Endothelial cell of umbilical vein (primary cell): ENCODE data around the gene GRM2.

ENCODE experiments used
- EZH2 ChIP-seq: IDR thresholded peaks from 2 replicates; pipeline ENCODE4 v1.6.1; 2012; ENCODE audit warnings: borderline replicate concordance, low read depth, mild to moderate bottlenecking, moderate library complexity, low read length, inconsistent platforms; ENCODE audit not compliant: severe bottlenecking
- FOS ChIP-seq: IDR thresholded peaks from 2 replicates; pipeline ENCODE4 v1.6.1; 2011; ENCODE audit warnings: mild to moderate bottlenecking, low read length, moderate library complexity, borderline replicate concordance; ENCODE audit not compliant: insufficient read depth
- GATA2 ChIP-seq: IDR thresholded peaks from 2 replicates; pipeline ENCODE4 v1.7.0; 2011; ENCODE audit warnings: low read depth, mild to moderate bottlenecking, moderate library complexity, mixed read lengths, low read length; ENCODE audit not compliant: insufficient read length, insufficient read depth
- JUN ChIP-seq: IDR thresholded peaks from 2 replicates; pipeline ENCODE4 v1.6.1; 2011; ENCODE audit warnings: borderline replicate concordance, low read depth; ENCODE audit not compliant: insufficient read length, insufficient read depth
- MYC ChIP-seq: IDR thresholded peaks from one replicate; pipeline ENCODE4 v1.6.1; 2011; ENCODE audit warnings: mild to moderate bottlenecking, low read depth, low read length
- POLR2A ChIP-seq: IDR thresholded peaks from 2 replicates; pipeline ENCODE4 v1.6.1; 2012; ENCODE audit warnings: low read depth, mild to moderate bottlenecking, control low read depth, low read length
- POLR2AphosphoS5 ChIP-seq: IDR thresholded peaks from 2 replicates; pipeline ENCODE4 v1.6.1; 2012; ENCODE audit warnings: low read depth, mild to moderate bottlenecking, control low read depth, low read length, moderate library complexity; ENCODE audit not compliant: insufficient read depth
- TF ChIP-seq, protein P1 (sequence below), 2 donors: IDR thresholded peaks; 1 replicate in 1 of 2; 2 replicates in 1 of 2; pipeline ENCODE4 v1.5.1; 2011; ENCODE audit warnings: low read length in 2 of 2, mild to moderate bottlenecking in 2 of 2, moderate library complexity in 2 of 2, control low read depth in 1 of 2, inconsistent platforms in 1 of 2, low read depth in 1 of 2; ENCODE audit not compliant: insufficient read depth in 1 of 2; ENCODE audit errors: extremely low read depth in 1 of 2
- TF ChIP-seq, protein P2 (sequence below): IDR thresholded peaks from 2 replicates; pipeline ENCODE4 v1.6.1; 2011; ENCODE audit not compliant: insufficient read depth, insufficient read length

DNA sequence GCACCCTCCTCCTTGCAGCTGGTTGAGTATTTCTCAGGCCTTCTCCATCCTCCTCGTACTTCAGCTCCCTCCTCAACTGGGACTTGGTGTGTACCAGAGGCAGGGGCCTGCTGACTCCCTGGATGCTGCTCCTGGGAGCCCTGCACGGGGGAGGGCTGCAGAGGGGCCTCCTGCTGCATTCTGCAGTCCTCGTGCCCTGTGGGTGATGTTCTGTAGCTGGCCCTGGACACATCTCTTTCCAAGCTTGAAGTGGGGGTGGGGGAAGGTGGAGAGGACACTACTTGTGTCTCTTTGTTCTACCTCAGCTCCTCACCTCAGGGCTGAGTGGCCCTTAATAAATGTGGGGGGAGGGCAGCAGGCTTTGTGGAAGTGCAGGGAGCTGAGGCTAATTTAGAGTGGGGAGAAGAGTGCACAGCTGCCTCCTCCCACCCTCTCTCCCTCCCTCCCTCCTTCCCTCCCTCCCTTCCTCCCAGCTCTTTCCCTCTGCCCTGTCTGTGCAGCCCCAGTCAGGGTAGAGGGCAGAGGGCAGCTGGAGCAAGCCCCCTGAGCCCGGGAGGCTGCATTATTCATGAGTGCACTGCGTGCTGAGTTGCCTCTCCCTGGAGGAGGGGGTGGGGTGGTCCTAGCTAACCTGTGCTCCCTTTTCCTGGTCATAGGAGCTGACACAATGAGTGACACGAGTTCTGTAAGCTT is 3.7 kb upstream of the GRM2 start:
- TF ChIP-seq POLR2A (no peak), EZH2 (no peak), POLR2AphosphoS5 (no peak), JUN (no peak), MYC (no peak), GATA2 (no peak), FOS (no peak)
- TF ChIP-seq, protein P1, sequence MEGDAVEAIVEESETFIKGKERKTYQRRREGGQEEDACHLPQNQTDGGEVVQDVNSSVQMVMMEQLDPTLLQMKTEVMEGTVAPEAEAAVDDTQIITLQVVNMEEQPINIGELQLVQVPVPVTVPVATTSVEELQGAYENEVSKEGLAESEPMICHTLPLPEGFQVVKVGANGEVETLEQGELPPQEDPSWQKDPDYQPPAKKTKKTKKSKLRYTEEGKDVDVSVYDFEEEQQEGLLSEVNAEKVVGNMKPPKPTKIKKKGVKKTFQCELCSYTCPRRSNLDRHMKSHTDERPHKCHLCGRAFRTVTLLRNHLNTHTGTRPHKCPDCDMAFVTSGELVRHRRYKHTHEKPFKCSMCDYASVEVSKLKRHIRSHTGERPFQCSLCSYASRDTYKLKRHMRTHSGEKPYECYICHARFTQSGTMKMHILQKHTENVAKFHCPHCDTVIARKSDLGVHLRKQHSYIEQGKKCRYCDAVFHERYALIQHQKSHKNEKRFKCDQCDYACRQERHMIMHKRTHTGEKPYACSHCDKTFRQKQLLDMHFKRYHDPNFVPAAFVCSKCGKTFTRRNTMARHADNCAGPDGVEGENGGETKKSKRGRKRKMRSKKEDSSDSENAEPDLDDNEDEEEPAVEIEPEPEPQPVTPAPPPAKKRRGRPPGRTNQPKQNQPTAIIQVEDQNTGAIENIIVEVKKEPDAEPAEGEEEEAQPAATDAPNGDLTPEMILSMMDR (IDR thresholded peaks at IDR 0.05; ENCODE audit: extremely low read depth in 1 of 2, insufficient read depth in 1 of 2, low read depth in 1 of 2, low read length in 2 of 2): no peak
- TF ChIP-seq, protein P2, sequence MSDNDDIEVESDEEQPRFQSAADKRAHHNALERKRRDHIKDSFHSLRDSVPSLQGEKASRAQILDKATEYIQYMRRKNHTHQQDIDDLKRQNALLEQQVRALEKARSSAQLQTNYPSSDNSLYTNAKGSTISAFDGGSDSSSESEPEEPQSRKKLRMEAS: no peak
